ENCODE data around the gene PDE7B.

Gene PDE7B

DNA sequence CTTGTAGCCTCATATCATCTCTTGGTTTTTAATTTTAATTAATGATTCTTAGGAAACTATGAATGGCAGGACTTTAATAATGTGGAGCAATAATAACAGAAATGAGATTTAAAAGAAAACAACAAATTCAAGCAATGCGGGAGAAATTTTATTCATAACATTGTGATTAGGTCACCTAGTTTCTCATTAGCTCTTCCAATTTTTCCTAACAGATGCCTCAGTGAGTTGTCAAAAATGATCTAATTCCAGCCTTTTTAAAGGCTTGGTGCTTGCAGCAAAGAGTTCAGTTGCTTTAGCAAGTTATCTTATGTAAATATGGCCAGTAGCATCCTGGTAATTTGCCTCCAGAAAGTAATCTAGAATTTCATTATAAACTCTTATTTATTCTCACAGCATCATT is 20.4 kb downstream of the PDE7B start:
- TF ChIP-seq, protein P1, sequence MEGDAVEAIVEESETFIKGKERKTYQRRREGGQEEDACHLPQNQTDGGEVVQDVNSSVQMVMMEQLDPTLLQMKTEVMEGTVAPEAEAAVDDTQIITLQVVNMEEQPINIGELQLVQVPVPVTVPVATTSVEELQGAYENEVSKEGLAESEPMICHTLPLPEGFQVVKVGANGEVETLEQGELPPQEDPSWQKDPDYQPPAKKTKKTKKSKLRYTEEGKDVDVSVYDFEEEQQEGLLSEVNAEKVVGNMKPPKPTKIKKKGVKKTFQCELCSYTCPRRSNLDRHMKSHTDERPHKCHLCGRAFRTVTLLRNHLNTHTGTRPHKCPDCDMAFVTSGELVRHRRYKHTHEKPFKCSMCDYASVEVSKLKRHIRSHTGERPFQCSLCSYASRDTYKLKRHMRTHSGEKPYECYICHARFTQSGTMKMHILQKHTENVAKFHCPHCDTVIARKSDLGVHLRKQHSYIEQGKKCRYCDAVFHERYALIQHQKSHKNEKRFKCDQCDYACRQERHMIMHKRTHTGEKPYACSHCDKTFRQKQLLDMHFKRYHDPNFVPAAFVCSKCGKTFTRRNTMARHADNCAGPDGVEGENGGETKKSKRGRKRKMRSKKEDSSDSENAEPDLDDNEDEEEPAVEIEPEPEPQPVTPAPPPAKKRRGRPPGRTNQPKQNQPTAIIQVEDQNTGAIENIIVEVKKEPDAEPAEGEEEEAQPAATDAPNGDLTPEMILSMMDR (conservative IDR thresholded peaks at IDR 0.05; ENCODE audit: low read length): no peak
- peak; percentile 80 for DNase-seq (ENCODE audit: low read depth)
- no peak overlapping the region for H3K4me3 ChIP-seq (ENCODE audit: low read length)

DNA sequence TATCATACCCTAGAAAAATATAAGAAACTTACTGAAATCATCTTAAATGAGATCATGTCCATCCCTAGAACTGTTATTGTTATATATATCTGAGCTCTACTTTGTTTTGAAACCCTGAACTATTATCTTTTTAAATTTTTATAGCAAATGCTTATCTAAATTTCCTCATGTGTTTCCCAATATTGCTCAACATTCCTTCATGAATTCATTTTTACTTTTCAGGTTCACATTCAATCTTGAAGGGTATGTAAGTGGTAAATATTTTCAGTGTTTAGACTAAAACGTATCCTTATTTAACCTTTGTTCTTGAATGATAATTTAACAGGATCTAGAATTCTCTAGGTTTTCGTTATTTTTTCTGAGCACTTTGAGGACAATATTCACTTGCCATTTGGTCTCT is 23.9 kb downstream of the PDE7B start:
- no peak for DNase-seq (ENCODE audit: low read depth)
- TF ChIP-seq, protein P1 (conservative IDR thresholded peaks at IDR 0.05; ENCODE audit: low read length): no peak
- no peak overlapping the region for H3K4me3 ChIP-seq (ENCODE audit: low read length)

DNA sequence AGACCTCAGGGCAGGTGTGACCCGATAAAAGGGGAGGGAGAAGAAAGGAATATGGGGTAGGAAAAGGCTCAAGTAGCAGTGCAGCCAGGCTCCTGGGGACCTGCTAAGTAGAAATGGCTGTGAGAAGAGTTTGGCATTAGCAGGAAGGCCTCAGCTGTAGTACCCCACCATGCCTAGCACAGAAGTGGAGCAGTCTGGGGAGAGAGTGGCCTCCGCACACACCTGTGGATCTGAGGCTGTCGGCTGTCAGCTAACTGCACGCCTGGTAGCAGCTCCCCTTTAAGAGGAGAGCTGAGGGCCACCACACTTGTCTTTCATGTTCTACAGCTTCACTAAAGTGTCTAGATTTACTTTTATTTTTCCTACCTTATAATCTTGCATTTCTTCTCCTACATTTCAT is 24.6 kb downstream of the PDE7B start:
- DNase-seq (ENCODE audit: low read depth): no peak
- no peak overlapping the region for H3K4me3 ChIP-seq (ENCODE audit: low read length)
- TF ChIP-seq, protein P1 (conservative IDR thresholded peaks at IDR 0.05; ENCODE audit: low read length): no peak

DNA sequence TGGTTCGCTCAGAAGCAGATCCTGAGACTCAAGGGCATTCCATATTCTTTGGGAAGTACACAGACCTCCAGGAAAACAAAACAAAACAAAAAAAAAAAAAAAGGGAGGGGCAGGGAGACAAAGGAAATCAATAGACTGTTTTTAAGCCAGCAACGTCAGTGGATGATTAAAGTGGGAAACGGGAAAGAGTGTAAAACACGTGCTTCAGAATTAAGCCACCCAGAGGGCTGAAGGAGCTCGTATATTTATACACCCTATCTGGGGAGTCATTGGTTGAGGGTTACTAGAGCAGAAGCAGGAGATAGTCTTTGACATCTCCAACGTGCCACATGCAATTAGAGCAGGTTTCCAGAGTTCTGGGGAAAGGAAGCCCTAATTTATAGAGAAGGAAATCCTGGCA is 26.2 kb downstream of the PDE7B start:
- no peak for DNase-seq (ENCODE audit: low read depth)
- TF ChIP-seq, protein P1 (conservative IDR thresholded peaks at IDR 0.05; ENCODE audit: low read length): no peak

DNA sequence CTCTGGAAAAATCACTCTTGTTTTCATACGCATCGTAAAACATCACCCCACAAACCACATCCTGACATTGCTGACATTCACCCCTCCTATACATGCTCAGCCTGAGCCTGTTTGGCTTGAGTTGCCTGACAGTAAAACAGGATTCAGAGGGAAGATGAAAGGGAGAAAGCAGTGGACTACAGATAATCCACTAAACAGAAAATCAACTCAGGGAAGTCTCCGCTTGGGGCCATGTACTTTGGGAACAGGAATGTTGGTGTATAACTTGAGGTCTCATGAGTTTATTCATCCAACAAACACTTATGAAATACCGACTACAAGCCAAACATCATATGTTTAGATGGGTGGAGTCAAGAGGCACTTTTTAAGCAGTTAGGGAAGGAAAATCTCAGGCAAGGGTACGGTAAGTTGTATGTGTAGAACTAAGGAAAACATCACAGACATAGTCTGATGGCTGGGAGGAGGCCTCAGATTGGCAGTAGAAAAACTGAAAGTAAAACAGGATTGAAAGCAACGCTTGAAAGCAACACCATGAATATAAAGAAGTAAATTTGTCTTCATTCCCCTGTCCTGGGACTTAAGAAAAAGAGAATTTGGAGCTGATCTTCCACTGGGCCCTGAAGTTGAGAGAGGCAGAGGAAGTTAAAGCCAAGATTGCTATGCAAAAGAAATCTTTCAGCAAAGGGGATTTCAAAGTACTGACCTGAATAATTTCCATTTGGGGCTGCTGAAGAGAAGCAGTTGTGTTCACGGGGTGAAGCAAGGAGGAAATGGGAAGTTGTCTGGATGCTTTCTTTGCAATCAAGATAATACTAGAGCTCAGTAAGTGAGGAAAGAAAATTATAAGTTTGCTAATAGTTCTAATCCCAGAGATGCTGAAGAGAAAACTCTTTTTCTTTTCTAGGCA is 28.8 kb downstream of the PDE7B start:
- peak; percentile 72 for DNase-seq (ENCODE audit: low read depth)
- TF ChIP-seq, protein P1 (conservative IDR thresholded peaks at IDR 0.05; ENCODE audit: low read length): no peak
- H3K4me3 ChIP-seq (ENCODE audit: low read length): peak overlapping the region; percentile 49

More for the DNA sequence above, 26.2 kb downstream of the PDE7B start:
- no peak overlapping the region for H3K4me3 ChIP-seq (ENCODE audit: low read length)

DNA sequence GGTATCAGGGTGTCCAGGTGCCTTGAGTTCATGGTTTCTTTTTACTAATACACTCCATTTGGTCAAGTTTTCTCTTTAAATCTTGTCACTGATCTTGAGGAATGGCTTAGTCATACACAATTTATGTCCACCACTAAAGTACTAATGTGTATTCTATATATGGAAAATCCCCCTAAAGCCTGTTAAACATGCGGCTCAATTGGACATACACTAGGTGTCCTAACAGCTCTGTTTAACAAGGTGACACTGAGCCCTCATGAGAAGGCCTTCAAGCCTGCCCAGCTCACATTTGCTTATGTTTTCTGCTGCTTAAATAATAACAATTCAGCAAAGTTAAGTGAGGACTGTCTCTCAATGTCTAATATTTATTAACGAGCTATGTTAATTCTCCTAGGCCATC is 31.5 kb downstream of the PDE7B start:
- no peak for DNase-seq (ENCODE audit: low read depth)
- TF ChIP-seq, protein P1 (conservative IDR thresholded peaks at IDR 0.05; ENCODE audit: low read length): no peak
- H3K4me3 ChIP-seq (ENCODE audit: low read length): no peak overlapping the region

DNA sequence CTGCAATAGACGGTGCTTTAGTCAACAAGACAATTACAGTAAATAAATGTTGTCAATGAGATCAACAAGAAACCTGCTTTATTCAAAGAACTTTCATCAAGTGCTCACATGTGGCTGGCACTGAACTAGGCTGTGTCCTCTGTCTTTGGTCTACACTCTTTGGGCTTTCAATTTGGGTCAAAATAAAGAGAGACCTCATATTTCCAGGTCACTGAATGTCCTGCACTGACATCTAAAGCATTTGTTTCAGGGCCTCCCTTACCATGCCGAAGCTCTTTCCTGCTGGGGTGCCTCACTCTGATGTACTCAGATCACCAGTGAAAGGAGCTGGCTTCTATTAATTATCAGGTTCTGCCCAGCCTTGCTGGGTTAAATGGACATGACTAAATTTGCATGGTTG is 32.0 kb downstream of the PDE7B start:
- H3K4me3 ChIP-seq (ENCODE audit: low read length): no peak overlapping the region
- TF ChIP-seq, protein P1 (conservative IDR thresholded peaks at IDR 0.05; ENCODE audit: low read length): no peak
- no peak for DNase-seq (ENCODE audit: low read depth)

All from AG10803 (cell line).